GM20000 (cell line): ENCODE data around the gene MAPT.
"Not testable (repeated sequence)": the region's sequence is repeated elsewhere in the genome, so short reads cannot be mapped to it uniquely, and the experiment has no call there.

Experiments used
- DNase-seq: peaks from one replicate; pipeline ENCODE4 v3.0.0; 2012; ENCODE audit warnings: low spot score
- TF ChIP-seq, protein P1 (sequence below): IDR thresholded peaks from 2 replicates; pipeline ENCODE4 v1.5.1; 2012; ENCODE audit warnings: mild to moderate bottlenecking, control low read depth; ENCODE audit errors: extremely low read depth, missing control alignments

MAPT gene

DNA sequence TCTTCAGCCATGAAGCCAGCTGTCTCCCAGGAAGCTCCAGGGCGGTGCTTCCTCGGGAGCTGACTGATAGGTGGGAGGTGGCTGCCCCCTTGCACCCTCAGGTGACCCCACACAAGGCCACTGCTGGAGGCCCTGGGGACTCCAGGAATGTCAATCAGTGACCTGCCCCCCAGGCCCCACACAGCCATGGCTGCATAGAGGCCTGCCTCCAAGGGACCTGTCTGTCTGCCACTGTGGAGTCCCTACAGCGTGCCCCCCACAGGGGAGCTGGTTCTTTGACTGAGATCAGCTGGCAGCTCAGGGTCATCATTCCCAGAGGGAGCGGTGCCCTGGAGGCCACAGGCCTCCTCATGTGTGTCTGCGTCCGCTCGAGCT lies 118.8 kb downstream of the MAPT start:
- DNase-seq = no peak
- TF ChIP-seq, protein P1, sequence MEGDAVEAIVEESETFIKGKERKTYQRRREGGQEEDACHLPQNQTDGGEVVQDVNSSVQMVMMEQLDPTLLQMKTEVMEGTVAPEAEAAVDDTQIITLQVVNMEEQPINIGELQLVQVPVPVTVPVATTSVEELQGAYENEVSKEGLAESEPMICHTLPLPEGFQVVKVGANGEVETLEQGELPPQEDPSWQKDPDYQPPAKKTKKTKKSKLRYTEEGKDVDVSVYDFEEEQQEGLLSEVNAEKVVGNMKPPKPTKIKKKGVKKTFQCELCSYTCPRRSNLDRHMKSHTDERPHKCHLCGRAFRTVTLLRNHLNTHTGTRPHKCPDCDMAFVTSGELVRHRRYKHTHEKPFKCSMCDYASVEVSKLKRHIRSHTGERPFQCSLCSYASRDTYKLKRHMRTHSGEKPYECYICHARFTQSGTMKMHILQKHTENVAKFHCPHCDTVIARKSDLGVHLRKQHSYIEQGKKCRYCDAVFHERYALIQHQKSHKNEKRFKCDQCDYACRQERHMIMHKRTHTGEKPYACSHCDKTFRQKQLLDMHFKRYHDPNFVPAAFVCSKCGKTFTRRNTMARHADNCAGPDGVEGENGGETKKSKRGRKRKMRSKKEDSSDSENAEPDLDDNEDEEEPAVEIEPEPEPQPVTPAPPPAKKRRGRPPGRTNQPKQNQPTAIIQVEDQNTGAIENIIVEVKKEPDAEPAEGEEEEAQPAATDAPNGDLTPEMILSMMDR = no peak

DNA sequence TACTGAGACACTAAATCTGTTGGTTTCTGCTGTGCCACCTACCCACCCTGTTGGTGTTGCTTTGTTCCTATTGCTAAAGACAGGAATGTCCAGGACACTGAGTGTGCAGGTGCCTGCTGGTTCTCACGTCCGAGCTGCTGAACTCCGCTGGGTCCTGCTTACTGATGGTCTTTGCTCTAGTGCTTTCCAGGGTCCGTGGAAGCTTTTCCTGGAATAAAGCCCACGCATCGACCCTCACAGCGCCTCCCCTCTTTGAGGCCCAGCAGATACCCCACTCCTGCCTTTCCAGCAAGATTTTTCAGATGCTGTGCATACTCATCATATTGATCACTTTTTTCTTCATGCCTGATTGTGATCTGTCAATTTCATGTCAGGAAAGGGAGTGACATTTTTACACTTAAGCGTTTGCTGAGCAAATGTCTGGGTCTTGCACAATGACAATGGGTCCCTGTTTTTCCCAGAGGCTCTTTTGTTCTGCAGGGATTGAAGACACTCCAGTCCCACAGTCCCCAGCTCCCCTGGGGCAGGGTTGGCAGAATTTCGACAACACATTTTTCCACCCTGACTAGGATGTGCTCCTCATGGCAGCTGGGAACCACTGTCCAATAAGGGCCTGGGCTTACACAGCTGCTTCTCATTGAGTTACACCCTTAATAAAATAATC lies 119.3 kb downstream of the MAPT start:
- DNase-seq = no peak
- TF ChIP-seq, protein P1 = no peak

DNA sequence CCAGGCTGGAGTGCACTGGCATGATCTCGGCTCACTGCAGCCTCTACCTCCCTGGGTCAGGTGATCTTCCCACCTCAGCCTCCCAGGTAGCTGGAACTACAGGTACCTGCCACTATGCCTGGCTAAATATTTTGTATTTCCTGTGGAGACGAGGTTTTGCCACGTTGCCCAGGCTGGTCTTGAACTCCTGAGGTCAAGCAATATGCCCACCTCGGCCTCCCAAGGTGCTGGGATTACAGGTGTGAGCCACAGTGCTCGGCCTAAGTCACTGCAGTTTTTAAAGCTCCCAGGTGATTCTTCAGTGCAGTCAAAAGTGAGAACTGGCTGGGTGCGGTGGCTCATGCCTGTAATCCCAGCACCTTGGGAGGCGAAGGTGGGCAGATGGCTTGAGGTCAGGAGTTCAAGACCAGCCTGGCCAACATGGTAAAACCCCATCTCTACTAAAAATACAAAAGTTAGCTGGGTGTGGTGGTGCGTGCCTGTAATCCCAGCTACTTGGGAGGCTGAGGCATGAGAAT lies 125.1 kb downstream of the MAPT start:
- not testable (repeated sequence) for DNase-seq

DNA sequence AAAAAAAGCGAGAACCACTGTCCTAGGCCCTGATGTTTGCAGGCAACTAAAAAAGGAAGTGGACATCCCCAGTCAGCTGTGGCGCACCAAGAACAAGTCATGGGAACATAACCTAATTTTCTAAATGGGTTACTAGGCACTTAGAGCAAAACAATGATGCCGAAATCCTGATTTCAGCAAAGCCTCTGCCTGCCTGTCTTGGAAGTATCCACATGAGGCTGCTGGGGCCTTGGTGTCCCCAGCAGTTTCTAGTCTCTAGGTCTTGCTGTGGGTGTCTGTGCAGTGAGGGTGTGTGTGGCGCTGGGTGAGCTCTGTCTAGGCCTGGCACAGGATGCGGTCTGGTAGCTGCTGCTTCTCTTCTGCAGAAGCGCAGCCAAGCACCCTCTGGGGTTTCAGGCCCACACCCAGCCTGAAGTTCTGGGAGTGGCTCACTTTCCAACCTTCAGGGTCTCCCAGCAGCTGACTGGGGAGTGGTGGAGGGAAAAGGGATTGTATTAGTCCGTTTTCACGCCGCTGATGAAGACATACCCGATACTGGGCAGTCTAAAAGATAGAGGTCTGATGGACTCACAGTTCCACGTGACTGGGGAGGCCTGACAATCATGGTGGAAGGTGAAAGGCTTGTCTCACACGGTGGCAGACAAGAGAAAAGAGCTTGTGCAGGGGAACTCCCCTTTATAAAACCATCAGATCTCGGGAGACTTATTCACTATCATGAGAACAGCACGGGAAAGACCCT lies 125.8 kb downstream of the MAPT start:
- DNase-seq = peak; percentile 54
- TF ChIP-seq, protein P1 = no peak

DNA sequence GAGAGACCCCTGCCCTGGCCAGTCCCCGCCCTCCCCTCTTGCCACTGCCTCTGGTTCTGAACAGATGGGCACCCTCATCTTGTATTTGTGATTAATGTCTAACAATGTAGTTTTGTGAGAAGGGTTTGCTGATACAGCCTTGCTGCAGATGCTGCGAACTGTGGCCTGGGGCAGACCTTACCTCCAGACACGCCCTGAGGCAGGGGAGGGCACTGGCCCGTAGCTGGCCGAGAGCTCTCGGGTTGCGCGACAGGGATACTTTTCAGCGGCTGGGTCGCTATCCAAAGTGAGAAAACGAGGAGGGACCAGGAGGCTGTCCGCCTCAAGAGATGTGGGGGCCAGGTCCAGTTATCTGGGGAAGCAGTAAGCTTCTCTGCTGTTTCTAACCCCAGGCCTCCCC lies 126.6 kb downstream of the MAPT start:
- DNase-seq = no peak

DNA sequence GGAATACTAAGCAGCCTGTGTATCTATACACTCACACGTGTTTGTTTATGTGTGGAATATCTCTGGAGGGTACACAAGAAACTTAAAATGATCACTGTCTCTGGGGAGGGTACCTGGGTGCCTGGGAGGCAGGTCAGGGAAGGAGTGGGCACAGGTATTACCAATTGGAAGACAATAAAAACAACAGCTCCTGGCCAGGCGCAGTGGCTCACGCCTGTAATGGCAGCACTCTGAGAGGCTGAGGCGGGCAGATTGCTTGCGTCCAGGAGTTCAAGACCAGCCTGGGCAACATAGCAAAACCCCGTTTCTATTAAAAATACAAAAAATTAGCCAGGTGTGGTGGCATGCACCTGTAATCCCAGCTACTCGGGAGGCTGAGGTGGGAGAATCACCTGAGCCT lies 129.0 kb downstream of the MAPT start:
- DNase-seq = not testable (repeated sequence)

More for the DNA sequence above, 126.6 kb downstream of the MAPT start:
- TF ChIP-seq, protein P1 = no peak

DNA sequence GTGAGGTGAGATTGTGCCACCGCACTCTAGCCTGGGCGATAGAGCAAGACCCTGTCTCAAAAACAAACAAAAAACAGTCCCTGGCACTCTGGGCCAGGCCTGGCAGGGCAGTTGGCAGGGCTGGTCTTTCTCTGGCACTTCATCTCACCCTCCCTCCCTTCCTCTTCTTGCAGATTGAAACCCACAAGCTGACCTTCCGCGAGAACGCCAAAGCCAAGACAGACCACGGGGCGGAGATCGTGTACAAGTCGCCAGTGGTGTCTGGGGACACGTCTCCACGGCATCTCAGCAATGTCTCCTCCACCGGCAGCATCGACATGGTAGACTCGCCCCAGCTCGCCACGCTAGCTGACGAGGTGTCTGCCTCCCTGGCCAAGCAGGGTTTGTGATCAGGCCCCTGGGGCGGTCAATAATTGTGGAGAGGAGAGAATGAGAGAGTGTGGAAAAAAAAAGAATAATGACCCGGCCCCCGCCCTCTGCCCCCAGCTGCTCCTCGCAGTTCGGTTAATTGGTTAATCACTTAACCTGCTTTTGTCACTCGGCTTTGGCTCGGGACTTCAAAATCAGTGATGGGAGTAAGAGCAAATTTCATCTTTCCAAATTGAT lies 129.5 kb downstream of the MAPT start:
- DNase-seq = no peak
- TF ChIP-seq, protein P1 = no peak

DNA sequence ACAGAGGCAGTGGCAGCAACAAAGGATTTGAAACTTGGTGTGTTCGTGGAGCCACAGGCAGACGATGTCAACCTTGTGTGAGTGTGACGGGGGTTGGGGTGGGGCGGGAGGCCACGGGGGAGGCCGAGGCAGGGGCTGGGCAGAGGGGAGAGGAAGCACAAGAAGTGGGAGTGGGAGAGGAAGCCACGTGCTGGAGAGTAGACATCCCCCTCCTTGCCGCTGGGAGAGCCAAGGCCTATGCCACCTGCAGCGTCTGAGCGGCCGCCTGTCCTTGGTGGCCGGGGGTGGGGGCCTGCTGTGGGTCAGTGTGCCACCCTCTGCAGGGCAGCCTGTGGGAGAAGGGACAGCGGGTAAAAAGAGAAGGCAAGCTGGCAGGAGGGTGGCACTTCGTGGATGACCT lies 130.2 kb downstream of the MAPT start:
- no peak for DNase-seq
- TF ChIP-seq, protein P1 = no peak
